BLaER1 treated with 17β-estradiol and CSF1 and Interleukin-3, amounts not matched to agents 10 nM and 100 nM (cell line): ENCODE data around the gene SRD5A1.

Experiments
- H3K27ac ChIP-seq, 11 experiments: shearing (Covaris generic); formaldehyde crosslinking; 2 replicates each; pipeline ENCODE4 v1.8.1; 2022
- H3K27me3 ChIP-seq, 11 experiments: shearing (Covaris generic); formaldehyde crosslinking; 2 replicates each; pipeline ENCODE4 v1.8.1; 2022
- H3K36me3 ChIP-seq, 11 experiments: shearing (Covaris generic); formaldehyde crosslinking; 2 replicates each; pipeline ENCODE4 v1.8.1; 2022
- H3K4me1 ChIP-seq, 10 experiments: shearing (Covaris generic); formaldehyde crosslinking; 2 replicates each; pipeline ENCODE4 v1.8.1; 2022
- H3K4me2 ChIP-seq, 11 experiments: shearing (Covaris generic); formaldehyde crosslinking; 2 replicates each; pipeline ENCODE4 v1.8.1; 2022
- H3K4me3 ChIP-seq, 10 experiments: shearing (Covaris generic); formaldehyde crosslinking; 2 replicates each; pipeline ENCODE4 v1.8.1; 2022
- H3K9ac ChIP-seq, 11 experiments: shearing (Covaris generic); formaldehyde crosslinking; 2 replicates each; pipeline ENCODE4 v1.8.1; 2022
- H3K9me3 ChIP-seq, 11 experiments: shearing (Covaris generic); formaldehyde crosslinking; replicated peaks in 1 of 11; 2 replicates each; pipeline ENCODE4 v1.8.1; 2022
- H4K20me1 ChIP-seq, 11 experiments: shearing (Covaris generic); formaldehyde crosslinking; 2 replicates each; pipeline ENCODE4 v1.8.1; 2022
- Cebpa-rat ChIP-seq, 11 experiments: shearing (Covaris generic); IDR thresholded peaks; 2 replicates each; pipeline ENCODE4 v1.8.1; 2022

The SRD5A1 gene

GRCh38 chr5:6675784-6676491 is 42.7 kb downstream of the SRD5A1 start:
- Histone ChIP-seq H3K4me2 (no peak overlapping the region), H3K9ac (no peak overlapping the region), H3K4me3 (no peak overlapping the region), H4K20me1 (no peaks in the 10 kb centered on the region), H3K4me1 (peaks cover 0 to 6% (median 0%) of the 10 kb centered on the region in 10 experiments; a peak in 5 of 20 replicates), H3K27ac (no peak overlapping the region), H3K9me3 (peaks cover 0 to 11% (median 5%) of the 10 kb centered on the region in 11 experiments; a peak in 8 of 22 replicates), H3K36me3 (peaks cover 0 to 8% (median 0%) of the 10 kb centered on the region in 11 experiments; a peak in 3 of 22 replicates), H3K27me3 (no peaks in the 10 kb centered on the region)
- TF ChIP-seq Cebpa-rat (IDR thresholded peaks at IDR 0.05): no peak

- Histone ChIP-seq H3K4me3 (no peak overlapping the region), H3K9me3 (peaks cover 0 to 11% (median 5%) of the 10 kb centered on the region in 11 experiments; a peak in 8 of 22 replicates), H4K20me1 (no peaks in the 10 kb centered on the region), H3K4me2 (no peak overlapping the region), H3K4me1 (peaks cover 0 to 6% (median 0%) of the 10 kb centered on the region in 10 experiments; a peak in 5 of 20 replicates), H3K27me3 (no peaks in the 10 kb centered on the region), H3K27ac (no peak overlapping the region), H3K9ac (no peak overlapping the region), H3K36me3 (peaks cover 0 to 6% (median 0%) of the 10 kb centered on the region in 11 experiments; a peak in 2 of 22 replicates)
- TF ChIP-seq Cebpa-rat (IDR thresholded peaks at IDR 0.05): no peak
These were observed 43.5 kb downstream of the SRD5A1 start for GRCh38 chr5:6676702-6677101.

GRCh38 chr5:6678385-6678784 is 45.1 kb downstream of the SRD5A1 start:
- Histone ChIP-seq H3K4me2 (no peak overlapping the region), H3K4me1 (peaks cover 0 to 6% (median 0%) of the 10 kb centered on the region in 10 experiments; a peak in 5 of 20 replicates), H3K36me3 (peaks cover 0 to 1% (median 0%) of the 10 kb centered on the region in 11 experiments; a peak in 2 of 22 replicates), H3K9ac (no peak overlapping the region), H3K9me3 (peaks cover 0 to 2% (median 1%) of the 10 kb centered on the region in 11 experiments; a peak in 6 of 22 replicates), H4K20me1 (no peaks in the 10 kb centered on the region), H3K4me3 (no peak overlapping the region), H3K27me3 (no peaks in the 10 kb centered on the region), H3K27ac (no peak overlapping the region)
- no peak for TF ChIP-seq Cebpa-rat (IDR thresholded peaks at IDR 0.05)

- Histone ChIP-seq H3K4me2 (no peak overlapping the region), H4K20me1 (no peaks in the 10 kb centered on the region), H3K4me3 (no peak overlapping the region), H3K9me3 (no peaks in the 10 kb centered on the region), H3K27ac (no peak overlapping the region), H3K27me3 (no peaks in the 10 kb centered on the region), H3K36me3 (no peaks in the 10 kb centered on the region), H3K4me1 (no peaks in the 10 kb centered on the region), H3K9ac (no peak overlapping the region)
- TF ChIP-seq Cebpa-rat (IDR thresholded peaks at IDR 0.05): no peak
These were observed 47.7 kb downstream of the SRD5A1 start for GRCh38 chr5:6680922-6681321.

- Histone ChIP-seq H3K4me2 (no peak overlapping the region), H3K4me1 (no peaks in the 10 kb centered on the region), H4K20me1 (no peaks in the 10 kb centered on the region), H3K9ac (no peak overlapping the region), H3K27ac (no peak overlapping the region), H3K9me3 (no peaks in the 10 kb centered on the region), H3K27me3 (no peaks in the 10 kb centered on the region), H3K36me3 (no peaks in the 10 kb centered on the region), H3K4me3 (no peak overlapping the region)
- TF ChIP-seq Cebpa-rat (IDR thresholded peaks at IDR 0.05): no peak
These were observed 48.4 kb downstream of the SRD5A1 start for GRCh38 chr5:6681682-6682081.

- Histone ChIP-seq H4K20me1 (no peaks in the 10 kb centered on the region), H3K4me2 (no peak overlapping the region), H3K27ac (no peak overlapping the region), H3K9ac (no peak overlapping the region), H3K27me3 (no peaks in the 10 kb centered on the region), H3K9me3 (no peaks in the 10 kb centered on the region), H3K4me1 (no peaks in the 10 kb centered on the region), H3K4me3 (no peak overlapping the region), H3K36me3 (no peaks in the 10 kb centered on the region)
- TF ChIP-seq Cebpa-rat (IDR thresholded peaks at IDR 0.05): no peak
These were observed 49.0 kb downstream of the SRD5A1 start for GRCh38 chr5:6682239-6682638.

GRCh38 chr5:6683241-6683640 is 50.0 kb downstream of the SRD5A1 start:
- Histone ChIP-seq H3K9me3 (no peaks in the 10 kb centered on the region), H3K36me3 (no peaks in the 10 kb centered on the region), H3K4me1 (no peaks in the 10 kb centered on the region), H4K20me1 (no peaks in the 10 kb centered on the region), H3K9ac (no peak overlapping the region), H3K4me3 (no peak overlapping the region), H3K4me2 (no peak overlapping the region), H3K27me3 (no peaks in the 10 kb centered on the region), H3K27ac (no peak overlapping the region)
- no peak for TF ChIP-seq Cebpa-rat (IDR thresholded peaks at IDR 0.05)

- no peaks in the 10 kb centered on the region for H3K9me3 ChIP-seq
- no peak overlapping the region for H3K27ac ChIP-seq
- no peak overlapping the region for H3K4me2 ChIP-seq
- H3K4me3 ChIP-seq: no peak overlapping the region
- TF ChIP-seq Cebpa-rat (IDR thresholded peaks at IDR 0.05): no peak
- H3K36me3 ChIP-seq: no peaks in the 10 kb centered on the region
- no peaks in the 10 kb centered on the region for H4K20me1 ChIP-seq
- no peaks in the 10 kb centered on the region for H3K27me3 ChIP-seq
- H3K4me1 ChIP-seq: no peaks in the 10 kb centered on the region
- no peak overlapping the region for H3K9ac ChIP-seq
These were observed 50.8 kb downstream of the SRD5A1 start for GRCh38 chr5:6684075-6684474.

- Histone ChIP-seq H3K9ac (no peak overlapping the region), H3K27ac (no peak overlapping the region), H4K20me1 (no peaks in the 10 kb centered on the region), H3K27me3 (no peaks in the 10 kb centered on the region), H3K4me3 (no peak overlapping the region), H3K4me1 (no peaks in the 10 kb centered on the region), H3K36me3 (no peaks in the 10 kb centered on the region), H3K4me2 (no peak overlapping the region), H3K9me3 (no peaks in the 10 kb centered on the region)
- no peak for TF ChIP-seq Cebpa-rat (IDR thresholded peaks at IDR 0.05)
These were observed 53.3 kb downstream of the SRD5A1 start for GRCh38 chr5:6686501-6686900.

- no peaks in the 10 kb centered on the region for H3K9me3 ChIP-seq
- no peaks in the 10 kb centered on the region for H3K27me3 ChIP-seq
- no peak overlapping the region for H3K4me2 ChIP-seq
- TF ChIP-seq Cebpa-rat (IDR thresholded peaks at IDR 0.05): no peak
- no peak overlapping the region for H3K4me3 ChIP-seq
- no peaks in the 10 kb centered on the region for H3K36me3 ChIP-seq
- no peaks in the 10 kb centered on the region for H4K20me1 ChIP-seq
- H3K4me1 ChIP-seq: no peaks in the 10 kb centered on the region
- H3K27ac ChIP-seq: no peak overlapping the region
- H3K9ac ChIP-seq: no peak overlapping the region
These were observed 53.7 kb downstream of the SRD5A1 start for GRCh38 chr5:6686915-6687409.
